HepG2 (cell line): ENCODE results near the gene DNAAF9. TPM values are rescaled to one million over a fixed set of nuclear protein-coding genes. Genes with fewer than 3 reads are reported as not detected.

Source experiments
- AGO1 ChIP-seq: fragments of 200-400 bp; formaldehyde crosslinking; IDR thresholded peaks from 2 replicates; pipeline ENCODE4 v1.6.1; 2017; ENCODE audit warnings: mild to moderate bottlenecking, low read depth, low read length, moderate library complexity; ENCODE audit not compliant: poor library complexity, severe bottlenecking
- AHR ChIP-seq: IDR thresholded peaks from 2 replicates; pipeline ENCODE4 v1.6.1; 2018; ENCODE audit warnings: missing genetic modification reagents, missing compliant biosample characterization
- ATF7-NPFF ChIP-seq: sonication (generic); formaldehyde crosslinking; IDR thresholded peaks from 2 replicates; pipeline ENCODE4 v1.8.1; 2023; ENCODE audit warnings: mild to moderate bottlenecking, low read depth, missing genetic modification reagents, moderate library complexity
- BCL6 ChIP-seq: IDR thresholded peaks from 2 replicates; pipeline ENCODE4 v1.6.1; 2016; ENCODE audit warnings: missing genetic modification reagents, missing compliant biosample characterization
- FOXK1 ChIP-seq: sonication (generic); formaldehyde crosslinking; IDR thresholded peaks from 2 replicates; pipeline ENCODE4 v1.4.0; 2020; ENCODE audit warnings: low read depth, missing genetic modification reagents, borderline replicate concordance
- KDM4B ChIP-seq: sonication (generic); formaldehyde crosslinking; IDR thresholded peaks from 2 replicates; pipeline ENCODE4 v1.4.0; 2020; ENCODE audit warnings: missing genetic modification reagents
- PTBP1 ChIP-seq: fragments of 200-400 bp; formaldehyde crosslinking; IDR thresholded peaks from 2 replicates; pipeline ENCODE4 v1.6.1; 2018; ENCODE audit warnings: low read length, low read depth; ENCODE audit not compliant: poor library complexity, severe bottlenecking
- REST ChIP-seq, 2 experiments: IDR thresholded peaks; 2 replicates each; pipeline ENCODE4 v1.6.1; 2011 to 2012; ENCODE audit warnings: low read length in 2 of 2, borderline replicate concordance in 1 of 2, low read depth in 1 of 2, mild to moderate bottlenecking in 1 of 2, moderate library complexity in 1 of 2
- SCMH1 ChIP-seq: sonication (generic); formaldehyde crosslinking; IDR thresholded peaks from 2 replicates; pipeline ENCODE4 v1.9.0; 2021; ENCODE audit warnings: missing genetic modification reagents, mild to moderate bottlenecking, borderline replicate concordance
- TP53 ChIP-seq: sonication (generic); formaldehyde crosslinking; conservative IDR thresholded peaks from 2 replicates; pipeline ENCODE4 v1.4.0; 2020; ENCODE audit warnings: missing genetic modification reagents
- ZBTB21 ChIP-seq: sonication (generic); formaldehyde crosslinking; IDR thresholded peaks from 2 replicates; pipeline ENCODE4 v1.4.0; 2020; ENCODE audit warnings: missing genetic modification reagents
- ZBTB46 ChIP-seq: sonication (generic); formaldehyde crosslinking; IDR thresholded peaks from 2 replicates; pipeline ENCODE4 v1.4.0; 2020; ENCODE audit warnings: mild to moderate bottlenecking, missing genetic modification reagents, borderline replicate concordance
- ZFP36L1 ChIP-seq: sonication (generic); formaldehyde crosslinking; IDR thresholded peaks from 2 replicates; pipeline ENCODE4 v1.8.0; 2022; ENCODE audit warnings: mild to moderate bottlenecking, missing genetic modification reagents, moderate library complexity
- ZNF329 ChIP-seq: sonication (generic); formaldehyde crosslinking; IDR thresholded peaks from 2 replicates; pipeline ENCODE4 v1.9.0; 2021; ENCODE audit warnings: low read depth, mild to moderate bottlenecking, missing genetic modification reagents
- ZNF530 ChIP-seq: sonication (generic); formaldehyde crosslinking; IDR thresholded peaks from 2 replicates; pipeline ENCODE4 v1.5.0; 2020; ENCODE audit warnings: low read depth, mild to moderate bottlenecking, missing genetic modification reagents
- ZNF564 ChIP-seq: sonication (generic); formaldehyde crosslinking; IDR thresholded peaks from 2 replicates; pipeline ENCODE4 v1.8.1; 2023; ENCODE audit warnings: mild to moderate bottlenecking, missing genetic modification reagents
- ZNF569 ChIP-seq: sonication (generic); formaldehyde crosslinking; IDR thresholded peaks from 2 replicates; pipeline ENCODE4 v1.5.0; 2020; ENCODE audit warnings: mild to moderate bottlenecking, missing genetic modification reagents, moderate library complexity, borderline replicate concordance
- ZNF597 ChIP-seq: sonication (generic); formaldehyde crosslinking; IDR thresholded peaks from 2 replicates; pipeline ENCODE4 v1.5.0; 2020; ENCODE audit warnings: missing genetic modification reagents
- ZNF784 ChIP-seq: sonication (generic); formaldehyde crosslinking; IDR thresholded peaks from 2 replicates; pipeline ENCODE4 v1.5.1; 2020; ENCODE audit warnings: missing genetic modification reagents, mild to moderate bottlenecking, borderline replicate concordance
- ZSCAN5A ChIP-seq: sonication (generic); formaldehyde crosslinking; IDR thresholded peaks from 2 replicates; pipeline ENCODE4 v1.8.0; 2022; ENCODE audit warnings: mild to moderate bottlenecking, missing genetic modification reagents, borderline replicate concordance
- ZZZ3 ChIP-seq: sonication (generic); formaldehyde crosslinking; IDR thresholded peaks from 2 replicates; pipeline ENCODE4 v1.4.0; 2020; ENCODE audit warnings: missing genetic modification reagents, mild to moderate bottlenecking, borderline replicate concordance
- polyA plus RNA-seq, 8 experiments: library from polyadenylated mRNA; depleted of rRNA in 3 of 8; stranded (reverse) in 7 of 8; unstranded in 1 of 8; fragments of >200 nt; fragmentation: Illumina TruSeq in 4 of 8; extraction: Trizol in 4 of 8; gene quantifications; 2 replicates each; pipeline versions ENCODE4 v1.2.1 to v1.2.3, GENCODE V29; 2011 to 2016; ENCODE audit warnings: low read depth in 4 of 8, missing spikeins in 1 of 8, mixed read lengths in 1 of 8; ENCODE audit not compliant: insufficient read depth in 1 of 8
- total RNA-seq, 5 experiments: library from RNA; depleted of rRNA; stranded (reverse); fragments of >200 nt; fragmentation: Illumina TruSeq; extraction: Trizol; gene quantifications; 2 replicates each; pipeline ENCODE4 v1.2.3, GENCODE V29; 2016; ENCODE audit warnings: low read depth in 1 of 5

Gene DNAAF9
- total and polyA plus RNA-seq, 2 of the 13 experiments (the other 11 are each of a cell fraction or from before 2014, with no cell fraction given): 10.5 to 14.9 TPM

GRCh38 chr20:3406481-3407039, 909 bp downstream of the DNAAF9 start (continued):
- TF ChIP-seq ZSCAN5A (CRISPR knock-in tag) (no peak), SCMH1 (no peak), AGO1 (no peak), ZNF530 (CRISPR knock-in tag) (no peak), BCL6 (CRISPR knock-in tag) (no peak), ZNF597 (CRISPR knock-in tag) (no peak), KDM4B (no peak), REST (IDR thresholded peaks at IDR 0.05; ENCODE audit: borderline replicate concordance in 1 of 2, low read depth in 1 of 2, low read length in 2 of 2) (no peak), ZBTB21 (CRISPR knock-in tag) (no peak), ZFP36L1 (CRISPR knock-in tag) (no peak), ZNF564 (no peak), FOXK1 (CRISPR knock-in tag) (no peak), ZZZ3 (CRISPR knock-in tag) (no peak), ZNF329 (no peak), PTBP1 (no peak), ZNF784 (CRISPR knock-in tag) (no peak), ATF7-NPFF (CRISPR knock-in tag) (no peak), TP53 (no peak), ZBTB46 (CRISPR knock-in tag) (no peak), ZNF569 (no peak), AHR (CRISPR knock-in tag) (no peak)
